Measurements from ENCODE around the gene EDA. TPM values are rescaled to one million over a fixed set of nuclear protein-coding genes. Genes with fewer than 3 reads are reported as not detected.

EDA gene
- total RNA-seq, 2 donors from 2014 or later, result 4.0 to 4.7 TPM

- Histone ChIP-seq H3K27me3 (no peaks in the 10 kb centered on the region), H3K9me3 (no peaks in the 10 kb centered on the region), H3K27ac (no peak overlapping the region), H3K4me3 (no peak overlapping the region), H3K4me1 (no peaks in the 10 kb centered on the region), H3K36me3 (replicated peaks in 1 of 2; ENCODE audit: insufficient read depth in 1 of 2, low read depth in 2 of 2) (no peaks in the 10 kb centered on the region)
- DNase-seq (no peak), ATAC-seq (no peak)
- intact Hi-C loops (cut with DNase I), result no loop called here
- no peak for TF ChIP-seq POLR2A (IDR thresholded peaks at IDR 0.05)
- TF ChIP-seq, protein P1, sequence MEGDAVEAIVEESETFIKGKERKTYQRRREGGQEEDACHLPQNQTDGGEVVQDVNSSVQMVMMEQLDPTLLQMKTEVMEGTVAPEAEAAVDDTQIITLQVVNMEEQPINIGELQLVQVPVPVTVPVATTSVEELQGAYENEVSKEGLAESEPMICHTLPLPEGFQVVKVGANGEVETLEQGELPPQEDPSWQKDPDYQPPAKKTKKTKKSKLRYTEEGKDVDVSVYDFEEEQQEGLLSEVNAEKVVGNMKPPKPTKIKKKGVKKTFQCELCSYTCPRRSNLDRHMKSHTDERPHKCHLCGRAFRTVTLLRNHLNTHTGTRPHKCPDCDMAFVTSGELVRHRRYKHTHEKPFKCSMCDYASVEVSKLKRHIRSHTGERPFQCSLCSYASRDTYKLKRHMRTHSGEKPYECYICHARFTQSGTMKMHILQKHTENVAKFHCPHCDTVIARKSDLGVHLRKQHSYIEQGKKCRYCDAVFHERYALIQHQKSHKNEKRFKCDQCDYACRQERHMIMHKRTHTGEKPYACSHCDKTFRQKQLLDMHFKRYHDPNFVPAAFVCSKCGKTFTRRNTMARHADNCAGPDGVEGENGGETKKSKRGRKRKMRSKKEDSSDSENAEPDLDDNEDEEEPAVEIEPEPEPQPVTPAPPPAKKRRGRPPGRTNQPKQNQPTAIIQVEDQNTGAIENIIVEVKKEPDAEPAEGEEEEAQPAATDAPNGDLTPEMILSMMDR (IDR thresholded peaks at IDR 0.05), result no peak
- WGBS, 2 donors, result 85 to 100% methylated on average over 1 of the region's 1 CpG
Observed at GRCh38 chrX:69748055-69748454, 132.1 kb downstream of the EDA start.

GRCh38 chrX:69759921-69760625, 144.2 kb downstream of the EDA start:
- Histone ChIP-seq H3K27ac (no peak overlapping the region), H3K9me3 (no peaks in the 10 kb centered on the region), H3K4me3 (no peak overlapping the region), H3K27me3 (no peaks in the 10 kb centered on the region), H3K4me1 (no peaks in the 10 kb centered on the region), H3K36me3 (replicated peaks in 1 of 2; ENCODE audit: insufficient read depth in 1 of 2, low read depth in 2 of 2) (no peaks in the 10 kb centered on the region)
- 31 to 58% methylated on average over 1 of the region's 1 CpG for WGBS, 2 donors
- TF ChIP-seq POLR2A (IDR thresholded peaks at IDR 0.05), result no peak
- TF ChIP-seq, protein P1 (IDR thresholded peaks at IDR 0.05), result no peak
- intact Hi-C loops (cut with DNase I), result no loop called here
- ATAC-seq (no peak), DNase-seq (no peak)

DNA sequence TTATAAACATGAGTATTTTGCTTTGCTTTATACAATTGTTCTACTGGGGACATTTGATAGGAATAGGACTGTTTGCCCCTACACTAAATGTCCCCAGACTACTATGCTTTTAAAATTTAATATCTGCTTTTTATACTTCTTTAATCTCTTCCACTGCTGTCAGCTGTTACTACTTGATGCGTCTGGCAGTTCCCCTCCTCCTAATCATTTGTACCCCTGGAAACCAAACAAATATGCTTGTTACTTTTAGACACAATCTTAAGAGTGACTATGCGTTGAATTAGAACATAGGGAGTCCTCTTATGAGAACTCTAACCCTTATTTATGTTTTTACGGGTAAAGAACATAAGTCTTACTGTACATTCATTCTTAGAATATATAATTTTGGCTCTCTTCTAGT, 145.7 kb downstream of the EDA start:
- ATAC-seq (no peak), DNase-seq (no peak)
- no peaks in the 10 kb centered on the region for H3K36me3 ChIP-seq (replicated peaks in 1 of 2; ENCODE audit: insufficient read depth in 1 of 2, low read depth in 2 of 2)
- no peak for TF ChIP-seq POLR2A (IDR thresholded peaks at IDR 0.05)
- TF ChIP-seq, protein P1 (IDR thresholded peaks at IDR 0.05), result no peak
- H3K9me3 ChIP-seq, result no peaks in the 10 kb centered on the region
- intact Hi-C loops (cut with DNase I), result no loop called here
- 65 to 66% methylated on average over 3 of the region's 3 CpGs for WGBS, 2 donors
- H3K27ac ChIP-seq, result no peak overlapping the region
- no peak overlapping the region for H3K4me3 ChIP-seq
- H3K4me1 ChIP-seq, result no peaks in the 10 kb centered on the region
- H3K27me3 ChIP-seq, result no peaks in the 10 kb centered on the region

DNA sequence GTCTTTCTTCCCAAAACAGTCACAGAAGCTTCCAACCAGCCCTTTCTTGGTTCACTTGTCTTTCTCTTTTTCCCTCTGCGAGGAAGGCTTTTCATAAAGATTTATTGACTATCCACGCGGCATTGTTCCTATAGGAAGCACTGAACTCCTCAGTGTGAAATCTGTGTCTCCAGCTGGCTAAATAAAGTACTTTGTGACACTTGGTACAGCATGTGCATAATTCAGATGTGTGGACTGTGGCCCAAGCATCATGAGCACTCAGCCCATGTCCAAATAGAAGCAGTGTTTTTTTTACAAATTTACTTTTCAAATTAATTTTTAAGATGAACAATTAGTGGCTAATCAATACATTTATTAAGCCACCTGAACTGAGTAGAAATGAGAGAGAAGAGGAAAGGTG, 146.4 kb downstream of the EDA start:
- Histone ChIP-seq H3K36me3 (replicated peaks in 1 of 2; ENCODE audit: insufficient read depth in 1 of 2, low read depth in 2 of 2) (no peaks in the 10 kb centered on the region), H3K27me3 (no peaks in the 10 kb centered on the region), H3K4me1 (no peaks in the 10 kb centered on the region), H3K4me3 (no peak overlapping the region), H3K9me3 (no peaks in the 10 kb centered on the region), H3K27ac (no peak overlapping the region)
- no peak for TF ChIP-seq POLR2A (IDR thresholded peaks at IDR 0.05)
- DNase-seq (no peak), ATAC-seq (no peak)
- intact Hi-C loops (cut with DNase I), result no loop called here
- WGBS, 2 donors, result 70 to 87% methylated on average over 3 of the region's 3 CpGs

GRCh38 chrX:69793260-69793935, 177.5 kb downstream of the EDA start:
- TF ChIP-seq, protein P1 (IDR thresholded peaks at IDR 0.05), result no peak
- no peak for TF ChIP-seq POLR2A (IDR thresholded peaks at IDR 0.05)
- Histone ChIP-seq H3K9me3 (no peaks in the 10 kb centered on the region), H3K4me1 (no peaks in the 10 kb centered on the region), H3K4me3 (no peak overlapping the region), H3K27ac (no peak overlapping the region), H3K27me3 (no peaks in the 10 kb centered on the region), H3K36me3 (replicated peaks in 1 of 2; ENCODE audit: insufficient read depth in 1 of 2, low read depth in 2 of 2) (no peaks in the 10 kb centered on the region)
- intact Hi-C loops (cut with DNase I), result no loop called here
- ATAC-seq, result no peak
- DNase-seq, result no peak
- 64 to 67% methylated on average over 4 of the region's 4 CpGs for WGBS, 2 donors

Measured in body of pancreas (tissue), 4 donors.